MM.1S (cell line): ENCODE data around the gene COG5.

Experiments
- DNase-seq: peaks from one replicate; pipeline ENCODE4 v3.0.0-alpha.2; 2015
- H2AFZ ChIP-seq: fragments of 300-600 bp; sonication (generic); 2 replicates; pipeline ENCODE4 v1.6.0; 2016; ENCODE audit warnings: antibody characterized with exemption, low read length
- H3F3A ChIP-seq: fragments of 300-600 bp; sonication (generic); 2 replicates; pipeline ENCODE4 v1.6.1; 2016; ENCODE audit warnings: mild to moderate bottlenecking, antibody characterized with exemption, low read length, moderate library complexity, mixed read lengths; ENCODE audit not compliant: insufficient read depth
- H3K27ac ChIP-seq: fragments of 300-600 bp; sonication (generic); 2 replicates; pipeline ENCODE4 v1.5.1; 2016; ENCODE audit warnings: mild to moderate bottlenecking, low read length
- H3K27me3 ChIP-seq: fragments of 300-600 bp; sonication (generic); replicated peaks from 2 replicates; pipeline ENCODE4 v1.6.0; 2016; ENCODE audit warnings: low read length; ENCODE audit not compliant: insufficient read depth
- H3K36me3 ChIP-seq: fragments of 300-600 bp; sonication (generic); replicated peaks from 2 replicates; pipeline ENCODE4 v1.6.1; 2016; ENCODE audit warnings: mild to moderate bottlenecking, low read length, mixed read lengths; ENCODE audit not compliant: insufficient read depth
- H3K4me1 ChIP-seq: fragments of 300-600 bp; sonication (generic); 2 replicates; pipeline ENCODE4 v1.6.1; 2016; ENCODE audit warnings: low read length, mixed read lengths
- H3K4me2 ChIP-seq: fragments of 300-600 bp; sonication (generic); 2 replicates; pipeline ENCODE4 v1.6.0; 2016; ENCODE audit warnings: low read depth, low read length
- H3K4me3 ChIP-seq: fragments of 300-600 bp; sonication (generic); 2 replicates; pipeline ENCODE4 v1.5.1; 2016; ENCODE audit warnings: low read length, mixed read lengths
- H3K79me2 ChIP-seq: fragments of 300-600 bp; sonication (generic); 2 replicates; pipeline ENCODE4 v1.6.1; 2016; ENCODE audit warnings: mixed run types, low read length, mixed read lengths
- H3K9ac ChIP-seq: fragments of 300-600 bp; sonication (generic); 2 replicates; pipeline ENCODE4 v1.6.1; 2016; ENCODE audit warnings: low read length, mixed read lengths
- H3K9me2 ChIP-seq: fragments of 300-600 bp; sonication (generic); replicated peaks from 2 replicates; pipeline ENCODE4 v1.6.1; 2016; ENCODE audit warnings: mild to moderate bottlenecking, low read length, mixed read lengths; ENCODE audit not compliant: insufficient read depth
- H3K9me3 ChIP-seq: fragments of 300-600 bp; sonication (generic); replicated peaks from 2 replicates; pipeline ENCODE4 v1.6.1; 2016; ENCODE audit warnings: mild to moderate bottlenecking, low read length, mixed read lengths; ENCODE audit not compliant: insufficient read depth
- H4K20me1 ChIP-seq: fragments of 300-600 bp; sonication (generic); 2 replicates; pipeline ENCODE4 v1.6.1; 2016; ENCODE audit warnings: mild to moderate bottlenecking, low read length, moderate library complexity, mixed read lengths; ENCODE audit not compliant: insufficient read depth
- EZH2 ChIP-seq: fragments of 300-600 bp; sonication (generic); optimal IDR thresholded peaks from 2 replicates; pipeline ENCODE3; 2017; ENCODE audit warnings: low read depth, mild to moderate bottlenecking, antibody characterized with exemption, low read length, mixed read lengths
- EZH2phosphoT487 ChIP-seq: fragments of 300-600 bp; sonication (generic); IDR thresholded peaks from 2 replicates; pipeline ENCODE4 v1.6.1; 2018; ENCODE audit warnings: antibody characterized with exemption, low read length
- TF ChIP-seq, protein P1 (sequence below): fragments of 300-600 bp; sonication (generic); IDR thresholded peaks from 2 replicates; pipeline ENCODE4 v1.5.1; 2016; ENCODE audit warnings: antibody characterized with exemption, low read length, mixed read lengths

Gene COG5

GRCh38 chr7:107563775-107564552 lies at the start of gene COG5, which contains the start of gene DUS4L:
TSS of gene COG5 (minus strand) at chr7:107563920. CDS start at chr7:107563896, 24 bp downstream.
TSS of gene DUS4L (plus strand) at chr7:107563971. CDS start at chr7:107567071, 3,100 bp downstream.
- H3K36me3 ChIP-seq, result no peaks in the 10 kb centered on the region
- H2AFZ ChIP-seq, result peak within 1 kb of the TSS; percentile 97
- peaks cover 50% of the 10 kb centered on the region for H3K79me2 ChIP-seq
- no peaks in the 10 kb centered on the region for H3K9me3 ChIP-seq
- H3K4me2 ChIP-seq, result peak within 1 kb of the TSS; percentile 73
- H4K20me1 ChIP-seq, result no peaks in the 10 kb centered on the region
- H3K27ac ChIP-seq, result peak within 1 kb of the TSS; percentile 59; the same call in 1 of the 2 replicates
- H3K9ac ChIP-seq, result peak within 1 kb of the TSS; percentile 94
- H3K4me1 ChIP-seq, result peaks cover 12% of the 10 kb centered on the region
- TF ChIP-seq, protein P1, sequence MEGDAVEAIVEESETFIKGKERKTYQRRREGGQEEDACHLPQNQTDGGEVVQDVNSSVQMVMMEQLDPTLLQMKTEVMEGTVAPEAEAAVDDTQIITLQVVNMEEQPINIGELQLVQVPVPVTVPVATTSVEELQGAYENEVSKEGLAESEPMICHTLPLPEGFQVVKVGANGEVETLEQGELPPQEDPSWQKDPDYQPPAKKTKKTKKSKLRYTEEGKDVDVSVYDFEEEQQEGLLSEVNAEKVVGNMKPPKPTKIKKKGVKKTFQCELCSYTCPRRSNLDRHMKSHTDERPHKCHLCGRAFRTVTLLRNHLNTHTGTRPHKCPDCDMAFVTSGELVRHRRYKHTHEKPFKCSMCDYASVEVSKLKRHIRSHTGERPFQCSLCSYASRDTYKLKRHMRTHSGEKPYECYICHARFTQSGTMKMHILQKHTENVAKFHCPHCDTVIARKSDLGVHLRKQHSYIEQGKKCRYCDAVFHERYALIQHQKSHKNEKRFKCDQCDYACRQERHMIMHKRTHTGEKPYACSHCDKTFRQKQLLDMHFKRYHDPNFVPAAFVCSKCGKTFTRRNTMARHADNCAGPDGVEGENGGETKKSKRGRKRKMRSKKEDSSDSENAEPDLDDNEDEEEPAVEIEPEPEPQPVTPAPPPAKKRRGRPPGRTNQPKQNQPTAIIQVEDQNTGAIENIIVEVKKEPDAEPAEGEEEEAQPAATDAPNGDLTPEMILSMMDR, result no peak
- H3K4me3 ChIP-seq, result peak within 1 kb of the TSS; percentile 92
- H3K27me3 ChIP-seq, result no peaks in the 10 kb centered on the region
- peak; percentile 88 for DNase-seq
- H3K9me2 ChIP-seq, result no peaks in the 10 kb centered on the region
- no peaks in the 10 kb centered on the region for H3F3A ChIP-seq

DNA sequence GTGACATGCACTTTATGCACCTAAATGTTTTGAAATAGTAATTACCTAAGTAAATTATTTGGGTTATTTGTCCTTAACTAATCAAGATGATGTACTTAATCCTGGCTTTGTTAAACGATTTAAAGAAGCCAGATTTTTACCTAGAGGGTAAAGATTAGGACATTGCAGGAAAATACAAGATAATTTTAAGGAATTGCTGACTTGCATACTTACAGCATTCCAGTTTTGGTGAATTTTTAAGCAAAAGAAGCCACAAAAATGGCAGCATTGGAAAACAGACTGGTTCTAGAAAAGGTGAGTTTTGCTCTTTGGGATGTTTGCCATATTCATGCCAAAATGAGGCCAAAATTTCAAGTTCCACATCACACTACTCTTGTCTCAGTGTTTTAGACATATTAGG lies 49.7 kb upstream of the COG5 start:
- H3K9me3 ChIP-seq, result no peaks in the 10 kb centered on the region
- H3F3A ChIP-seq, result no peaks in the 10 kb centered on the region
- no peaks in the 10 kb centered on the region for H3K27me3 ChIP-seq
- H4K20me1 ChIP-seq, result no peaks in the 10 kb centered on the region
- TF ChIP-seq, protein P1, result no peak
- TF ChIP-seq EZH2phosphoT487, result no peak
- TF ChIP-seq EZH2, result no peak
- H3K36me3 ChIP-seq, result no peaks in the 10 kb centered on the region
- no peak for DNase-seq
- H3K4me2 ChIP-seq, result no peak overlapping the region
- H3K4me1 ChIP-seq, result no peaks in the 10 kb centered on the region
- no peak overlapping the region for H3K27ac ChIP-seq
- no peaks in the 10 kb centered on the region for H3K79me2 ChIP-seq
- H3K9me2 ChIP-seq, result no peaks in the 10 kb centered on the region
- no peak overlapping the region for H3K4me3 ChIP-seq
- H3K9ac ChIP-seq, result no peak overlapping the region
- H2AFZ ChIP-seq, result no peak overlapping the region

DNA sequence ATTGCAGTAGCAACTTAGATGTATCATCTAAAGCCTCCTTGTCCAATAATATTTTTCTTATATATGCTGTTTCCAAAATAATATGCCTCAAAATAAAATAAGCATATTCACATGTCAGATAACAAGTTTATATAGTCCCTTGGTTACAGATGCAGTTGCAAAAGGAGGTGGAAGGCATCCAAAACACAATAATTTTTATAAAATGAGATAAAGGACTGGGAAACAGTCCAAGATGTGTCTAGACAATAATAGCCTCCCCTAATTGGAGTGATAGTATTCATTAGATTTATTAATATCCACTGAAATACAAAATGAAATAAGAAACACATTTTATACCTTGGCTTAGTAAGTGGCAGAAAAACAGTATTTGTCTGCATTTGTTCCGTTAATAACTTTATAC lies 46.6 kb upstream of the COG5 start:
- no peak overlapping the region for H3K27ac ChIP-seq
- DNase-seq, result no peak

More for the DNA sequence above, 46.6 kb upstream of the COG5 start:
- Histone ChIP-seq H3K79me2 (no peaks in the 10 kb centered on the region), H4K20me1 (no peaks in the 10 kb centered on the region), H3K9ac (no peak overlapping the region), H3K36me3 (no peaks in the 10 kb centered on the region), H3K9me3 (no peaks in the 10 kb centered on the region), H3K9me2 (no peaks in the 10 kb centered on the region), H3K4me1 (no peaks in the 10 kb centered on the region), H3K4me3 (no peak overlapping the region), H2AFZ (no peak overlapping the region), H3K4me2 (no peak overlapping the region), H3K27me3 (no peaks in the 10 kb centered on the region), H3F3A (no peaks in the 10 kb centered on the region)
- no peak for TF ChIP-seq EZH2phosphoT487
- TF ChIP-seq EZH2, result no peak
- TF ChIP-seq, protein P1, result no peak
